GM19455 (cell line): Measurements from ENCODE around the gene CTSE.

Experiments used
- ATAC-seq: cut with Tn5 transposase; IDR thresholded peaks from one replicate; pipeline ENCODE4 v1.9.1; 2021; ENCODE audit not compliant: unreplicated experiment

CTSE gene

DNA sequence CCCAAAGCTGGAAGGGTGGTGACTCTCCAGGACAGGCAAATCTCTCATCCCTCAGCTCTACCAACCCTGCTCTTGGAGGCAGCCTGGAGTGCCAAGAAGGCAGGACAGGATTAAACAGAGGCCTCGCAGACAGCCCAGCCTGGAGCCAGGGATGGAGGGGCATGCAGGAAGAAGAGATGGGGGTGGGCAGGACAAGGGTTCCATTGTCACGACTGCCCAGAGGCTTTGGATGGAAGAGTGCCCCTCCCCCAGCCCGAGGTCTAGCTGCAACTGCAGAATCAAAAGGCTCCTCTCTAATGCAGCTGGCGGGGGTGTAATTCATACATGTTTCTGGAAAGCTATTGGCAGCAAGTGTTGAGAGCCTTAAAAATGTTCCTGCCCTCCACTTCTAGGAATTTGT, 29.3 kb downstream of the CTSE start:
- ATAC-seq, result no peak

- no peak for ATAC-seq
Measured at GRCh38 chr1:205993068-205993467, 30.6 kb downstream of the CTSE start.

DNA sequence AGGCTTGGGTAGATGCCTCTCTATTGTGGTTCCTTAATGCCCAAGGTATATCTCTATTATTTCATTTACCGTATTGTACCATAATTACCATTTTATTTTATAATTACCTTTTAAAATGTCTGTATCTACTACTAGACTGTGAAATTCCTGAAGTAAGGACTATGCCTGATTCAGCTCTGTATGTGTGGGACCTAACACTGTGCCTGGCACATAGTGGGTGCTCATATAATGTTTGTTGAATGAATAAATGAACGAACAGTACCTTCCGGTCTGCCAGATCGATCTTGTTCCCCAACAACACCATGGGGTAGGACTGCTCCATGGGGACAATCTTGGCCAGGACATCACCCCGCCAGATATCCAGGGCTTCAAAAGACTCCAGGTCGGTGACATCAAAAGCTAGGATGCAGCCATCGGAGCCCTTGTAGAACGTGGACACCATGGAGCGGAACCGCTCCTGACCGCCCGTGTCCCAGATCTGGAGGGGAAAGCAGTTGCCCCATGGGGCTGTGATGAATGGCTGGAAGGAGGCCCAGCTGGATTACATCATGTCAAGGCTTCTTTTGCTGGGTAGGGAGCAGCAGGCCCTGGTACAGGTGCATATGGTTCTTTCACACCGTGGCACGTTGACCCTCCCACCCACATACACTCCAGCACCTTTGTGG, 31.3 kb downstream of the CTSE start:
- ATAC-seq, result no peak

DNA sequence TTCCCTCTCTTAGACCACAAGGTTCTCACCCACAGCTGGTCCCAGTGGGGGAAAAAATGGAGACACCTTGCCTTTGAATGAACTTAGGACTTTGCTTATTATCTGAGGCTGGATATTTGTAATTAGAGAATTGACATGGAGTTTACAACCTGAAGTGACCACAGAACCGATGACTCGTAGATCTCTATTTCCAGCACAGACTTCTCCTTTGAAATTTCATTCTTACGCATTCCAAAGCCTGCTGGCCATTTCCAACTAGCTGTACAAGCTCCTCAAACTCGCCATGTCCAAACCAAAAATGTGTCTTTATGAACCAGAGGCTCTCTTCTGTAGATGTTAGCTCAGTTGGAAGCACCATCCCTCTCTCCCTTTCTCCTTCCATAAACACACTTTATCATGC, 32.5 kb downstream of the CTSE start:
- ATAC-seq, result no peak

DNA sequence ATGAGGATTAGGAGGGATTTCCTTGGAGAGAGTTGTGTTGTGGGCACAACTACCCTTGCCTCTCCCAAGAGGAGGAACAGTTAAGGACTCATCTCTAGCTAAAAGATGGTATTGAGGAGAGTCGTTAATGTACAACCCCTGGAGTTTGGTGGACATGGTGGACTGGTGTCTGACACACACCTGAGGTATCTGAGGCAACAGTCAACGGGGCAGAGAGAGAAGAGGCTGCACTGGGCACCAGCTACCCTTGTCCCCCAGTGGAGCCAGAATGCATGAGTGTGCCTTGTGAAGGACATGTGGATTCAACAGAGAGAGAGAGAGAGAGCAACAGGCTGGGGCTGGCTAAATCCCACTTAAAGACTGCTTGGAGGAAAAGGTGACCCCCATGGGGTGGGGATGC, 33.5 kb downstream of the CTSE start:
- no peak for ATAC-seq

DNA sequence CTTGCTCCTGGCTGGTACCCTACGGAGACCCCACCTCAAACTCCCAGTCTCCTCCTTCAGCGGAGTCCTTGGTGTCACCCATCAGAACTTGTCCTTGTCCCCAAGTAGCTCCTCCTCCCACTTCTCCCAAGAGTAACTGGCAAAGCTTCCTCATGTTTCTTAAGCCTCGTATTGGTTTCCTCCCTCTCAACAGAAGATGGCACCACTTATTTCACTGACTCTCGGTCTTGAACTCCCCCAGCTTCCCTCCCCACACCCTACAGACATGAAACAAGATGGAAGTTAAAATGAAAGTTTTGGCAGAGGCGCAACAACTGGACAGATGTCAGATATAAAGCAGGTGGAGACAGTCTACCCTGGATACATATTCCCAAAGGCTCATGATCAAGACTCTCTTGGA, 33.9 kb downstream of the CTSE start:
- ATAC-seq, result no peak

- ATAC-seq, result no peak
Measured at GRCh38 chr1:205988585-205988995, 35.1 kb downstream of the CTSE start.

GRCh38 chr1:205986861-205987260, 36.8 kb downstream of the CTSE start:
- ATAC-seq, result no peak

GRCh38 chr1:205986292-205986691, 37.4 kb downstream of the CTSE start:
- ATAC-seq, result no peak

GRCh38 chr1:205985330-205986005, 38.2 kb downstream of the CTSE start:
- ATAC-seq, result no peak

GRCh38 chr1:205983925-205984725, 39.6 kb downstream of the CTSE start:
- no peak for ATAC-seq

- no peak for ATAC-seq
Measured at GRCh38 chr1:205981257-205981656, 42.4 kb downstream of the CTSE start.

GRCh38 chr1:205980237-205980870, 43.3 kb downstream of the CTSE start:
- ATAC-seq, result no peak

DNA sequence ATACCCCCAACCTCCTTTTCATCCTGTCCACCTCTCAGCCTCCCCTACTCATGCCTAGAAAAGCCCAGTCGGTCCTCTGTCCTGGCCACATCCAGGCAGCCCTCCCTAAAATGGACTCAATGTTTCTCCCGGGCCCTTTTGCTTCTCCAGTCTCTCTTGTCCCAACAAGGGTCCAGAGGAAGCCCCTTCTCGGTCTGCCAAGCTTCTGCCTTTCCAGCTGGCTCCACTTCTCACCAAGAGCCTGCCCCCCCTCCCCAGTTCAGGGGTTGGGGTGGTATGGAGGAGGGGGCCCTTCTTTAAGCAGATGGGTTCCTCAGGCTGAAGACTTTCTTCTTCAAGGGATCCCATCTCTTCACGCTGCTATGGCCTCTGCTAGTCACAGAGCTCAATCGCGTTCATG, 44.4 kb downstream of the CTSE start:
- ATAC-seq, result no peak

- no peak for ATAC-seq
Measured at GRCh38 chr1:205978676-205979075, 45.0 kb downstream of the CTSE start.

- no peak for ATAC-seq
Measured at GRCh38 chr1:205977402-205978014, 46.2 kb downstream of the CTSE start.

DNA sequence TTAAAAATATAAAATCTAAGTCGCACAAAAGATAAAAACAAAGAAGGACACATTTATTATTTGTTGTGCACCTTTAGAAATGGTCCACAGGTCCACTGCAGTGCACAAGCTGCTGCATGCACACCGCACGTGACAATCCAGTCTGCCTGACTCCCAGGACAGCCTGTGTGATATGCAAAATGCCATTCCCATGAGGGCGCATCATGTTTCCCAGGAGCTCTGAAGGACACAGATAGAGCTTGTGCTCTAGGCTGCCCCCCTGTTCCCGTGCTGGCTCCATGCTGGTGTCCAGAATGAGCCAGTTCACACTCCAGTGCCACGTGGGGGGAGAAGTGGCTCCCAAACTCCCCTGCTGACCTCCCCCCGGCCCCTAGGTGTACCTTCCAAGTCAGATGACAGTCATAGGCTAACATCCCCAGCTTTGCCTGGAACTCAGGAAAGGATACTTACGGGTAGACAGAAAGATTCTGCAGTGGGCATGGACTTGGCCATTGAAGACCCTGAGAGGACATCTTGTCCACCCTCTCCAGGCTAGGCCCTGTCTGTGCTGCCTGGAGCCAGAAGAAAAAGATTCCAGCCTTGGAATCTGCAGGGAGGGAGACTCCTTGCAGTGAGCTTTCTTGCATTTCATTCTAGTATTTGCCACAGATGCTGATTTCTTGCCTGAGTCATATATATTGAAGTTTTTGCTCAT, 46.8 kb downstream of the CTSE start:
- no peak for ATAC-seq

- ATAC-seq, result no peak
Measured at GRCh38 chr1:205976036-205976435, 47.7 kb downstream of the CTSE start.

- ATAC-seq, result no peak
Measured at GRCh38 chr1:205975387-205975998, 48.2 kb downstream of the CTSE start.

DNA sequence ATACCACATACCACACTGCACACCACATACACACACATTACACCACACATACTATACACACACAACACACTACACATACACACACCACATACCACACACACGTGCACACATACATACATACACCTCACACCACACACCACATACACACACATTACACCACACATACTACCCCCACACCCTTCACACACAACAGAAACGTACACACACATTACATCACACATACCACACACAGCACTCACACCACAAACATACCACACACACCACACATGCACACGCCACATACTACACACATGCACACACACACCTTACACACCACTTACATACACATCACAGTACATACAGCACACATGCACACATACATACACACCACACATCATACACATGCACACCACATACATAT, 49.0 kb downstream of the CTSE start:
- ATAC-seq, result no peak
